SK-N-SH treated with all-trans-retinoic acid at 6 μM for 48 hours (cell line): Measurements from ENCODE around the gene RAB15.
A peak's percentile ranks its signal among the peaks of the same experiment; 100 is the strongest.

ENCODE experiments used
- ATAC-seq: fragments of 200-7000 bp; cut with Tn5 transposase; 3 replicates; pipeline ENCODE4 v1.9.1; 2020; ENCODE audit warnings: mild to moderate bottlenecking, moderate library complexity
- ARNTL ChIP-seq: fragments of 450-650 bp; formaldehyde crosslinking; IDR thresholded peaks from 2 replicates; pipeline ENCODE4 v1.5.0; 2020; ENCODE audit warnings: low read depth, mild to moderate bottlenecking, moderate library complexity, borderline replicate concordance
- BACH2 ChIP-seq: fragments of 250-450 bp; sonication (Bioruptor Pico); IDR thresholded peaks from 2 replicates; pipeline ENCODE4 v1.9.0; 2021; ENCODE audit warnings: mild to moderate bottlenecking, borderline replicate concordance
- CREB5 ChIP-seq: fragments of 250-450 bp; sonication (Bioruptor Pico); IDR thresholded peaks from 2 replicates; pipeline ENCODE4 v1.5.1; 2020; ENCODE audit warnings: low read depth, mild to moderate bottlenecking, moderate library complexity
- CSDC2 ChIP-seq: fragments of 250-450 bp; sonication (Bioruptor Pico); IDR thresholded peaks from 2 replicates; pipeline ENCODE4 v1.5.0; 2020; ENCODE audit warnings: mild to moderate bottlenecking, moderate library complexity
- CSRNP3 ChIP-seq: fragments of 250-450 bp; sonication (Bioruptor Pico); IDR thresholded peaks from 2 replicates; pipeline ENCODE4 v1.5.1; 2021; ENCODE audit warnings: mild to moderate bottlenecking, moderate library complexity
- ESRRG ChIP-seq: fragments of 250-450 bp; sonication (Bioruptor Pico); IDR thresholded peaks from 2 replicates; pipeline ENCODE4 v1.6.1; 2021; ENCODE audit warnings: mild to moderate bottlenecking
- GLIS3 ChIP-seq: fragments of 250-450 bp; sonication (Bioruptor Pico); IDR thresholded peaks from 2 replicates; pipeline ENCODE4 v1.5.0; 2020; ENCODE audit warnings: mild to moderate bottlenecking, moderate library complexity
- ISL1 ChIP-seq: fragments of 250-450 bp; sonication (Bioruptor Pico); IDR thresholded peaks from 2 replicates; pipeline ENCODE4 v2.1.2; 2022; ENCODE audit warnings: mild to moderate bottlenecking, moderate library complexity
- OSR1 ChIP-seq: fragments of 250-450 bp; sonication (Bioruptor Pico); IDR thresholded peaks from 2 replicates; pipeline ENCODE4 v1.8.0; 2022; ENCODE audit warnings: moderate library complexity, mild to moderate bottlenecking, inconsistent platforms
- PATZ1 ChIP-seq: fragments of 250-450 bp; sonication (Bioruptor Pico); IDR thresholded peaks from 2 replicates; pipeline ENCODE4 v1.8.0; 2020; ENCODE audit warnings: mild to moderate bottlenecking, moderate library complexity, borderline replicate concordance
- POU6F1 ChIP-seq: fragments of 250-450 bp; sonication (Bioruptor Pico); IDR thresholded peaks from 2 replicates; pipeline ENCODE4 v1.8.0; 2021; ENCODE audit warnings: low read depth, mild to moderate bottlenecking, moderate library complexity, borderline replicate concordance
- PPARA ChIP-seq: fragments of 250-450 bp; sonication (Bioruptor Pico); IDR thresholded peaks from 2 replicates; pipeline ENCODE4 v1.5.0; 2020; ENCODE audit warnings: mild to moderate bottlenecking, borderline replicate concordance
- RARB ChIP-seq: fragments of 250-450 bp; sonication (Bioruptor Pico); IDR thresholded peaks from 2 replicates; pipeline ENCODE4 v1.8.0; 2021; ENCODE audit warnings: mild to moderate bottlenecking, moderate library complexity
- SNAI2 ChIP-seq: fragments of 250-450 bp; sonication (Bioruptor Pico); IDR thresholded peaks from 2 replicates; pipeline ENCODE4 v1.5.0; 2020; ENCODE audit warnings: mild to moderate bottlenecking, moderate library complexity
- TCF4 ChIP-seq: fragments of 250-450 bp; sonication (Bioruptor Pico); IDR thresholded peaks from 2 replicates; pipeline ENCODE4 v1.8.0; 2021; ENCODE audit warnings: mild to moderate bottlenecking, moderate library complexity, borderline replicate concordance
- TOX ChIP-seq: fragments of 250-450 bp; sonication (Bioruptor Pico); IDR thresholded peaks from 2 replicates; pipeline ENCODE4 v1.8.0; 2021; ENCODE audit warnings: mild to moderate bottlenecking, moderate library complexity, borderline replicate concordance
- ZC3H10 ChIP-seq: fragments of 250-450 bp; sonication (Bioruptor Pico); IDR thresholded peaks from 2 replicates; pipeline ENCODE4 v1.5.1; 2021; ENCODE audit warnings: mild to moderate bottlenecking, moderate library complexity
- ZFP3 ChIP-seq: fragments of 250-450 bp; sonication (Bioruptor Pico); IDR thresholded peaks from 2 replicates; pipeline ENCODE4 v1.5.0; 2020; ENCODE audit warnings: mild to moderate bottlenecking, moderate library complexity
- ZFP30 ChIP-seq: fragments of 450-650 bp; formaldehyde crosslinking; IDR thresholded peaks from 2 replicates; pipeline ENCODE4 v1.5.0; 2022; ENCODE audit warnings: mild to moderate bottlenecking, moderate library complexity
- ZNF565 ChIP-seq: fragments of 450-650 bp; formaldehyde crosslinking; conservative IDR thresholded peaks from 2 replicates; pipeline ENCODE4 v1.5.0; 2020; ENCODE audit warnings: low read depth, mild to moderate bottlenecking, moderate library complexity
- ZNF70 ChIP-seq: fragments of 450-650 bp; formaldehyde crosslinking; IDR thresholded peaks from 2 replicates; pipeline ENCODE4 v1.5.0; 2020; ENCODE audit warnings: mild to moderate bottlenecking, moderate library complexity
- ZNF8 ChIP-seq: fragments of 450-650 bp; formaldehyde crosslinking; IDR thresholded peaks from 2 replicates; pipeline ENCODE4 v1.5.0; 2020; ENCODE audit warnings: mild to moderate bottlenecking, moderate library complexity

The RAB15 gene

GRCh38 chr14:64971491-64971942 is 619 bp downstream of the RAB15 start:
- no peak for TF ChIP-seq ZFP3 (CRISPR knock-in tag)
- no peak for TF ChIP-seq ZC3H10 (CRISPR knock-in tag)
- TF ChIP-seq TOX (CRISPR knock-in tag), result no peak
- TF ChIP-seq SNAI2 (CRISPR knock-in tag), result no peak
- no peak for TF ChIP-seq PATZ1 (CRISPR knock-in tag)
- TF ChIP-seq ZNF565, result no peak
- ATAC-seq, result peak; percentile 23; the same call in 2 of the 3 replicates

GRCh38 chr14:64970776-64971477 is 1.2 kb downstream of the RAB15 start:
- TF ChIP-seq TCF4, result no peak
- TF ChIP-seq CSRNP3, result no peak
- no peak for TF ChIP-seq BACH2
- TF ChIP-seq PPARA (CRISPR knock-in tag), result no peak
- no peak for TF ChIP-seq CSDC2 (CRISPR knock-in tag)
- TF ChIP-seq ZNF8 (CRISPR knock-in tag), result no peak
- no peak for TF ChIP-seq ISL1
- TF ChIP-seq SNAI2 (CRISPR knock-in tag), result no peak
- TF ChIP-seq OSR1 (CRISPR knock-in tag), result no peak
- TF ChIP-seq CREB5 (CRISPR knock-in tag), result no peak
- no peak for TF ChIP-seq ZNF70
- no peak for TF ChIP-seq RARB (CRISPR knock-in tag)
- TF ChIP-seq ARNTL (CRISPR knock-in tag), result no peak
- no peak for TF ChIP-seq POU6F1
- TF ChIP-seq ZFP30 (CRISPR knock-in tag), result no peak
- no peak for TF ChIP-seq TOX (CRISPR knock-in tag)
- no peak for TF ChIP-seq ZFP3 (CRISPR knock-in tag)
- no peak for TF ChIP-seq ZNF565
- peak; percentile 36 for ATAC-seq

- ATAC-seq, result no peak
- TF ChIP-seq PATZ1 (CRISPR knock-in tag) (no peak), ISL1 (no peak), POU6F1 (no peak), PPARA (CRISPR knock-in tag) (no peak), CREB5 (CRISPR knock-in tag) (no peak), TCF4 (no peak), ZNF8 (CRISPR knock-in tag) (no peak), TOX (CRISPR knock-in tag) (no peak), SNAI2 (CRISPR knock-in tag) (no peak), ZFP3 (CRISPR knock-in tag) (no peak), ESRRG (CRISPR knock-in tag) (no peak), ARNTL (CRISPR knock-in tag) (no peak), BACH2 (no peak), ZNF70 (no peak), GLIS3 (CRISPR knock-in tag) (no peak), ZNF565 (no peak), ZC3H10 (CRISPR knock-in tag) (no peak)
Measured at GRCh38 chr14:64970041-64970440, 2.1 kb downstream of the RAB15 start.
